ENCODE measurements around the gene FLT3. TPM values are rescaled to one million over a fixed set of nuclear protein-coding genes. Genes with fewer than 3 reads are reported as not detected.

FLT3 gene
- total and polyA plus RNA-seq, 2 of the 13 experiments (the other 11 are each of a cell fraction or from before 2014, with no cell fraction given) = not detected

DNA sequence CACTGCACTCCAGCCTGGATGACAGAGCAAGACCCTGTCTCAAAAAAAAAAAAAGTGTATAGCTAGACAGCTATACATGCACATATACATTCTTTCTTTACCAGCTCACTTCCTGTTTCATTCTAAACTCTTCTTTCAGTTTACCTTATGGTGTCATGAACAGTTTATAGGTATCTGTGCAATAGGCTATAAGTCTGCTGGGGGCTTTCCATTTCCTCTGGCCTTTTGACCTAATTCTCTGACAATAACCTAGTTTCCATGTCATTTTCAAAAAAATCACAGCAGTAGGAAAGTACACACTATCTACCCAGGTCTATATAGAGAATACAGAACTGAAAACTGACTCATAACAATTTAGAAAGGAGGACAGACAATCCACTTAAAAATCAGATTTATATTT is 87.5 kb downstream of the FLT3 start:
- DNase-seq (ENCODE audit: low spot score) (no peak), ATAC-seq (no peak), FAIRE-seq (no peak)
- H4K20me1 ChIP-seq (ENCODE audit: insufficient read depth, low read length) = no peaks in the 10 kb centered on the region
- no peak overlapping the region for H3K27ac ChIP-seq (ENCODE audit: extremely low read length, insufficient read depth, low read length)
- H3K27me3 ChIP-seq (ENCODE audit: control insufficient read depth in 1 of 2, insufficient read depth in 2 of 2, low read length in 2 of 2) = no peaks in the 10 kb centered on the region
- H2AFZ ChIP-seq (ENCODE audit: low read length) = no peak overlapping the region
- H3K9me3 ChIP-seq (ENCODE audit: low read length) = no peaks in the 10 kb centered on the region
- intact Hi-C loops (cut with micrococcal nuclease; ENCODE audit: unreplicated experiment) = no loop called here
- in situ Hi-C loops (cut with HindIII; ENCODE audit: extremely low pct_ligation_motif_present, low pct_unique_long_range_greater_than_20kb) = no loop called here
- no TSS peak for BruUV-seq (replicated peaks)
- H3K79me2 ChIP-seq (ENCODE audit: insufficient read depth, low read length) = no peaks in the 10 kb centered on the region
- 0 out of 2 replicates have a peak, but pooled peaks cover 10% of the 10 kb centered on the region for H3K4me1 ChIP-seq (ENCODE audit: insufficient read depth, low read length)
- H3K4me2 ChIP-seq (ENCODE audit: low read depth, low read length) = no peak overlapping the region
- POLR2A ChIA-PET = no interaction called here
- no peak overlapping the region for H3K9ac ChIP-seq (ENCODE audit: insufficient read depth, low read depth, low read length)
- CTCF ChIA-PET (ENCODE audit: low intra/inter-chr PET ratio, low total read pairs) = no interaction called here
- no peaks in the 10 kb centered on the region for H3K36me3 ChIP-seq (replicated peaks in 1 of 2; ENCODE audit: control insufficient read depth in 1 of 2, insufficient read depth in 2 of 2, low read length in 2 of 2)
- H3K4me3 ChIP-seq (replicated peaks in 1 of 3; ENCODE audit: insufficient read depth in 1 of 3, low read depth in 2 of 3, low read length in 3 of 3) = no peak overlapping the region
- TF ChIP-seq KLF15 (CRISPR knock-in tag; IDR thresholded peaks at IDR 0.05; ENCODE audit: borderline replicate concordance) = no peak
- TF ChIP-seq HDAC6 (IDR thresholded peaks at IDR 0.05; ENCODE audit: low read depth, low read length) = no peak
- TF ChIP-seq DNMT3B (CRISPR knock-in tag; conservative IDR thresholded peaks at IDR 0.05) = no peak
- TF ChIP-seq, protein P1, sequence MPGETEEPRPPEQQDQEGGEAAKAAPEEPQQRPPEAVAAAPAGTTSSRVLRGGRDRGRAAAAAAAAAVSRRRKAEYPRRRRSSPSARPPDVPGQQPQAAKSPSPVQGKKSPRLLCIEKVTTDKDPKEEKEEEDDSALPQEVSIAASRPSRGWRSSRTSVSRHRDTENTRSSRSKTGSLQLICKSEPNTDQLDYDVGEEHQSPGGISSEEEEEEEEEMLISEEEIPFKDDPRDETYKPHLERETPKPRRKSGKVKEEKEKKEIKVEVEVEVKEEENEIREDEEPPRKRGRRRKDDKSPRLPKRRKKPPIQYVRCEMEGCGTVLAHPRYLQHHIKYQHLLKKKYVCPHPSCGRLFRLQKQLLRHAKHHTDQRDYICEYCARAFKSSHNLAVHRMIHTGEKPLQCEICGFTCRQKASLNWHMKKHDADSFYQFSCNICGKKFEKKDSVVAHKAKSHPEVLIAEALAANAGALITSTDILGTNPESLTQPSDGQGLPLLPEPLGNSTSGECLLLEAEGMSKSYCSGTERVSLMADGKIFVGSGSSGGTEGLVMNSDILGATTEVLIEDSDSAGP (CRISPR knock-in tag; IDR thresholded peaks at IDR 0.05; ENCODE audit: borderline replicate concordance) = no peak
- TF ChIP-seq ZNF124 (CRISPR knock-in tag; IDR thresholded peaks at IDR 0.05) = no peak
- TF ChIP-seq, protein P2, sequence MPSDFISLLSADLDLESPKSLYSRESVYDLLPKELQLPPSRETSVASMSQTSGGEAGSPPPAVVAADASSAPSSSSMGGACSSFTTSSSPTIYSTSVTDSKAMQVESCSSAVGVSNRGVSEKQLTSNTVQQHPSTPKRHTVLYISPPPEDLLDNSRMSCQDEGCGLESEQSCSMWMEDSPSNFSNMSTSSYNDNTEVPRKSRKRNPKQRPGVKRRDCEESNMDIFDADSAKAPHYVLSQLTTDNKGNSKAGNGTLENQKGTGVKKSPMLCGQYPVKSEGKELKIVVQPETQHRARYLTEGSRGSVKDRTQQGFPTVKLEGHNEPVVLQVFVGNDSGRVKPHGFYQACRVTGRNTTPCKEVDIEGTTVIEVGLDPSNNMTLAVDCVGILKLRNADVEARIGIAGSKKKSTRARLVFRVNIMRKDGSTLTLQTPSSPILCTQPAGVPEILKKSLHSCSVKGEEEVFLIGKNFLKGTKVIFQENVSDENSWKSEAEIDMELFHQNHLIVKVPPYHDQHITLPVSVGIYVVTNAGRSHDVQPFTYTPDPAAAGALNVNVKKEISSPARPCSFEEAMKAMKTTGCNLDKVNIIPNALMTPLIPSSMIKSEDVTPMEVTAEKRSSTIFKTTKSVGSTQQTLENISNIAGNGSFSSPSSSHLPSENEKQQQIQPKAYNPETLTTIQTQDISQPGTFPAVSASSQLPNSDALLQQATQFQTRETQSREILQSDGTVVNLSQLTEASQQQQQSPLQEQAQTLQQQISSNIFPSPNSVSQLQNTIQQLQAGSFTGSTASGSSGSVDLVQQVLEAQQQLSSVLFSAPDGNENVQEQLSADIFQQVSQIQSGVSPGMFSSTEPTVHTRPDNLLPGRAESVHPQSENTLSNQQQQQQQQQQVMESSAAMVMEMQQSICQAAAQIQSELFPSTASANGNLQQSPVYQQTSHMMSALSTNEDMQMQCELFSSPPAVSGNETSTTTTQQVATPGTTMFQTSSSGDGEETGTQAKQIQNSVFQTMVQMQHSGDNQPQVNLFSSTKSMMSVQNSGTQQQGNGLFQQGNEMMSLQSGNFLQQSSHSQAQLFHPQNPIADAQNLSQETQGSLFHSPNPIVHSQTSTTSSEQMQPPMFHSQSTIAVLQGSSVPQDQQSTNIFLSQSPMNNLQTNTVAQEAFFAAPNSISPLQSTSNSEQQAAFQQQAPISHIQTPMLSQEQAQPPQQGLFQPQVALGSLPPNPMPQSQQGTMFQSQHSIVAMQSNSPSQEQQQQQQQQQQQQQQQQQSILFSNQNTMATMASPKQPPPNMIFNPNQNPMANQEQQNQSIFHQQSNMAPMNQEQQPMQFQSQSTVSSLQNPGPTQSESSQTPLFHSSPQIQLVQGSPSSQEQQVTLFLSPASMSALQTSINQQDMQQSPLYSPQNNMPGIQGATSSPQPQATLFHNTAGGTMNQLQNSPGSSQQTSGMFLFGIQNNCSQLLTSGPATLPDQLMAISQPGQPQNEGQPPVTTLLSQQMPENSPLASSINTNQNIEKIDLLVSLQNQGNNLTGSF (CRISPR knock-in tag; IDR thresholded peaks at IDR 0.05) = no peak
- TF ChIP-seq CREM (IDR thresholded peaks at IDR 0.05) = no peak
- TF ChIP-seq CREM (CRISPR knock-in tag; IDR thresholded peaks at IDR 0.05) = no peak
- no peak for TF ChIP-seq POLR2AphosphoS2 (IDR thresholded peaks at IDR 0.05; ENCODE audit: low read depth, low read length)
- TF ChIP-seq, protein P3, sequence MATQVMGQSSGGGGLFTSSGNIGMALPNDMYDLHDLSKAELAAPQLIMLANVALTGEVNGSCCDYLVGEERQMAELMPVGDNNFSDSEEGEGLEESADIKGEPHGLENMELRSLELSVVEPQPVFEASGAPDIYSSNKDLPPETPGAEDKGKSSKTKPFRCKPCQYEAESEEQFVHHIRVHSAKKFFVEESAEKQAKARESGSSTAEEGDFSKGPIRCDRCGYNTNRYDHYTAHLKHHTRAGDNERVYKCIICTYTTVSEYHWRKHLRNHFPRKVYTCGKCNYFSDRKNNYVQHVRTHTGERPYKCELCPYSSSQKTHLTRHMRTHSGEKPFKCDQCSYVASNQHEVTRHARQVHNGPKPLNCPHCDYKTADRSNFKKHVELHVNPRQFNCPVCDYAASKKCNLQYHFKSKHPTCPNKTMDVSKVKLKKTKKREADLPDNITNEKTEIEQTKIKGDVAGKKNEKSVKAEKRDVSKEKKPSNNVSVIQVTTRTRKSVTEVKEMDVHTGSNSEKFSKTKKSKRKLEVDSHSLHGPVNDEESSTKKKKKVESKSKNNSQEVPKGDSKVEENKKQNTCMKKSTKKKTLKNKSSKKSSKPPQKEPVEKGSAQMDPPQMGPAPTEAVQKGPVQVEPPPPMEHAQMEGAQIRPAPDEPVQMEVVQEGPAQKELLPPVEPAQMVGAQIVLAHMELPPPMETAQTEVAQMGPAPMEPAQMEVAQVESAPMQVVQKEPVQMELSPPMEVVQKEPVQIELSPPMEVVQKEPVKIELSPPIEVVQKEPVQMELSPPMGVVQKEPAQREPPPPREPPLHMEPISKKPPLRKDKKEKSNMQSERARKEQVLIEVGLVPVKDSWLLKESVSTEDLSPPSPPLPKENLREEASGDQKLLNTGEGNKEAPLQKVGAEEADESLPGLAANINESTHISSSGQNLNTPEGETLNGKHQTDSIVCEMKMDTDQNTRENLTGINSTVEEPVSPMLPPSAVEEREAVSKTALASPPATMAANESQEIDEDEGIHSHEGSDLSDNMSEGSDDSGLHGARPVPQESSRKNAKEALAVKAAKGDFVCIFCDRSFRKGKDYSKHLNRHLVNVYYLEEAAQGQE (IDR thresholded peaks at IDR 0.05; ENCODE audit: borderline replicate concordance in 1 of 2, low read depth in 1 of 2, low read length in 2 of 2) = no peak
- no peak for TF ChIP-seq SALL2 (CRISPR knock-in tag; IDR thresholded peaks at IDR 0.05)
- no peak for TF ChIP-seq XBP1 (CRISPR knock-in tag; IDR thresholded peaks at IDR 0.05)
- TF ChIP-seq, protein P4, sequence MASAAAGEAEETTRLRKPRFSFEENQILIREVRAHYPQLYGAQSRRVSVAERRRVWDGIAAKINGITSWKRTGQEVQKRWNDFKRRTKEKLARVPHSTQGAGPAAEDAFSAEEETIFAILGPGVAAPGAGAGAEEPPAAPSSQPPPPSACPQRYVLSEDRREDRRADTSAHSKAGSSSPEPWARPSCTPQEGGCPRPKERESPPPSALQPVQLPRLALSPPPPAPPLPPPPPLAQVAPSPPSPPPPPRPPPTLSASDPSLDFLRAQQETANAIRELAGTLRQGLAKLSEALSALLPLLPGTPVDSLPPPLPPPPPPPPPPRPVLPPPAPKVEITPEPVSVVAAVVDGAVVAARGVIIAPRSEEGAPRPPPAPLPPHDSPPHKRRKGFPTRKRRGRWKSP (CRISPR knock-in tag; IDR thresholded peaks at IDR 0.05) = no peak
- TF ChIP-seq AGO1 (IDR thresholded peaks at IDR 0.05; ENCODE audit: low read depth, low read length, poor library complexity, severe bottlenecking) = no peak
